ENCODE measurements around the gene DHRS9.
"Not testable (repeated sequence)": the region's sequence is repeated elsewhere in the genome, so short reads cannot be mapped to it uniquely, and the experiment has no call there.

Gene DHRS9

GRCh38 chr2:169116327-169116726 lies 47.0 kb downstream of the DHRS9 start:
- Histone ChIP-seq H3K9me3 (ENCODE audit: control insufficient read depth in 1 of 2, low read length in 2 of 2) (no peaks in the 10 kb centered on the region), H3K36me3 (ENCODE audit: control insufficient read depth in 1 of 2, insufficient read depth in 2 of 2, low read length in 2 of 2) (no peaks in the 10 kb centered on the region), H3K27ac (ENCODE audit: low read length) (no peak overlapping the region), H3K4me3 (ENCODE audit: low read depth in 1 of 2, low read length in 2 of 2) (no peak overlapping the region), H3K27me3 (ENCODE audit: low read depth, low read length) (no peaks in the 10 kb centered on the region), H3K4me1 (ENCODE audit: control insufficient read depth in 1 of 2, insufficient read depth in 2 of 2, low read length in 2 of 2) (no peaks in the 10 kb centered on the region)

GRCh38 chr2:169116993-169117392 lies 47.6 kb downstream of the DHRS9 start:
- H3K27me3 ChIP-seq (ENCODE audit: low read depth, low read length): no peaks in the 10 kb centered on the region
- no peaks in the 10 kb centered on the region for H3K4me1 ChIP-seq (ENCODE audit: control insufficient read depth in 1 of 2, insufficient read depth in 2 of 2, low read length in 2 of 2)
- no peak overlapping the region for H3K27ac ChIP-seq (ENCODE audit: low read length)
- no peak overlapping the region for H3K4me3 ChIP-seq (ENCODE audit: low read depth in 1 of 2, low read length in 2 of 2)
- H3K36me3 ChIP-seq (ENCODE audit: control insufficient read depth in 1 of 2, insufficient read depth in 2 of 2, low read length in 2 of 2): no peaks in the 10 kb centered on the region
- no peaks in the 10 kb centered on the region for H3K9me3 ChIP-seq (ENCODE audit: control insufficient read depth in 1 of 2, low read length in 2 of 2)

GRCh38 chr2:169118060-169118459 lies 48.7 kb downstream of the DHRS9 start:
- Histone ChIP-seq H3K4me1 (ENCODE audit: control insufficient read depth in 1 of 2, insufficient read depth in 2 of 2, low read length in 2 of 2) (no peaks in the 10 kb centered on the region), H3K36me3 (ENCODE audit: control insufficient read depth in 1 of 2, insufficient read depth in 2 of 2, low read length in 2 of 2) (no peaks in the 10 kb centered on the region), H3K27ac (ENCODE audit: low read length) (no peak overlapping the region), H3K9me3 (ENCODE audit: control insufficient read depth in 1 of 2, low read length in 2 of 2) (no peaks in the 10 kb centered on the region), H3K4me3 (ENCODE audit: low read depth in 1 of 2, low read length in 2 of 2) (no peak overlapping the region), H3K27me3 (ENCODE audit: low read depth, low read length) (no peaks in the 10 kb centered on the region)

- Histone ChIP-seq H3K36me3 (ENCODE audit: control insufficient read depth in 1 of 2, insufficient read depth in 2 of 2, low read length in 2 of 2) (no peaks in the 10 kb centered on the region), H3K9me3 (ENCODE audit: control insufficient read depth in 1 of 2, low read length in 2 of 2) (no peaks in the 10 kb centered on the region), H3K4me1 (ENCODE audit: control insufficient read depth in 1 of 2, insufficient read depth in 2 of 2, low read length in 2 of 2) (no peaks in the 10 kb centered on the region), H3K27ac (ENCODE audit: low read length) (no peak overlapping the region), H3K4me3 (ENCODE audit: low read depth in 1 of 2, low read length in 2 of 2) (no peak overlapping the region), H3K27me3 (ENCODE audit: low read depth, low read length) (no peaks in the 10 kb centered on the region)
Observed at GRCh38 chr2:169119123-169119760, 49.9 kb downstream of the DHRS9 start.

GRCh38 chr2:169119851-169120250 lies 50.5 kb downstream of the DHRS9 start:
- Histone ChIP-seq H3K27ac (ENCODE audit: low read length) (no peak overlapping the region), H3K27me3 (ENCODE audit: low read depth, low read length) (no peaks in the 10 kb centered on the region), H3K36me3 (ENCODE audit: control insufficient read depth in 1 of 2, insufficient read depth in 2 of 2, low read length in 2 of 2) (no peaks in the 10 kb centered on the region), H3K9me3 (ENCODE audit: control insufficient read depth in 1 of 2, low read length in 2 of 2) (no peaks in the 10 kb centered on the region), H3K4me1 (ENCODE audit: control insufficient read depth in 1 of 2, insufficient read depth in 2 of 2, low read length in 2 of 2) (no peaks in the 10 kb centered on the region), H3K4me3 (ENCODE audit: low read depth in 1 of 2, low read length in 2 of 2) (no peak overlapping the region)

- Histone ChIP-seq H3K36me3 (ENCODE audit: control insufficient read depth in 1 of 2, insufficient read depth in 2 of 2, low read length in 2 of 2) (no peaks in the 10 kb centered on the region), H3K4me1 (ENCODE audit: control insufficient read depth in 1 of 2, insufficient read depth in 2 of 2, low read length in 2 of 2) (no peaks in the 10 kb centered on the region), H3K27me3 (ENCODE audit: low read depth, low read length) (no peaks in the 10 kb centered on the region), H3K9me3 (ENCODE audit: control insufficient read depth in 1 of 2, low read length in 2 of 2) (no peaks in the 10 kb centered on the region), H3K4me3 (ENCODE audit: low read depth in 1 of 2, low read length in 2 of 2) (no peak overlapping the region), H3K27ac (ENCODE audit: low read length) (no peak overlapping the region)
Observed at GRCh38 chr2:169129703-169130243, 60.4 kb downstream of the DHRS9 start.

GRCh38 chr2:169131587-169132512 lies 62.5 kb downstream of the DHRS9 start:
- Histone ChIP-seq H3K36me3 (ENCODE audit: control insufficient read depth in 1 of 2, insufficient read depth in 2 of 2, low read length in 2 of 2) (no peaks in the 10 kb centered on the region), H3K4me3 (ENCODE audit: low read depth in 1 of 2, low read length in 2 of 2) (no peak overlapping the region), H3K4me1 (ENCODE audit: control insufficient read depth in 1 of 2, insufficient read depth in 2 of 2, low read length in 2 of 2) (no peaks in the 10 kb centered on the region), H3K9me3 (ENCODE audit: control insufficient read depth in 1 of 2, low read length in 2 of 2) (no peaks in the 10 kb centered on the region), H3K27me3 (ENCODE audit: low read depth, low read length) (no peaks in the 10 kb centered on the region), H3K27ac (ENCODE audit: low read length) (no peak overlapping the region)

- not testable (repeated sequence) for H3K36me3 ChIP-seq (ENCODE audit: control insufficient read depth in 1 of 2, insufficient read depth in 2 of 2, low read length in 2 of 2); H3K27me3 ChIP-seq (ENCODE audit: low read depth, low read length); H3K4me1 ChIP-seq (ENCODE audit: control insufficient read depth in 1 of 2, insufficient read depth in 2 of 2, low read length in 2 of 2); H3K4me3 ChIP-seq (ENCODE audit: low read depth in 1 of 2, low read length in 2 of 2); H3K27ac ChIP-seq (ENCODE audit: low read length); H3K9me3 ChIP-seq (ENCODE audit: control insufficient read depth in 1 of 2, low read length in 2 of 2)
Observed at GRCh38 chr2:169134272-169134671, 64.9 kb downstream of the DHRS9 start.

- H3K27me3 ChIP-seq (ENCODE audit: low read depth, low read length); H3K4me1 ChIP-seq (ENCODE audit: control insufficient read depth in 1 of 2, insufficient read depth in 2 of 2, low read length in 2 of 2); H3K4me3 ChIP-seq (ENCODE audit: low read depth in 1 of 2, low read length in 2 of 2); H3K36me3 ChIP-seq (ENCODE audit: control insufficient read depth in 1 of 2, insufficient read depth in 2 of 2, low read length in 2 of 2); H3K9me3 ChIP-seq (ENCODE audit: control insufficient read depth in 1 of 2, low read length in 2 of 2); H3K27ac ChIP-seq (ENCODE audit: low read length): not testable (repeated sequence)
Observed at GRCh38 chr2:169136428-169136827, 67.1 kb downstream of the DHRS9 start.

GRCh38 chr2:169136885-169137534 lies 67.6 kb downstream of the DHRS9 start:
- no peaks in the 10 kb centered on the region for H3K27me3 ChIP-seq (ENCODE audit: low read depth, low read length)
- no peak overlapping the region for H3K4me3 ChIP-seq (ENCODE audit: low read depth in 1 of 2, low read length in 2 of 2)
- H3K4me1 ChIP-seq (ENCODE audit: control insufficient read depth in 1 of 2, insufficient read depth in 2 of 2, low read length in 2 of 2): no peaks in the 10 kb centered on the region
- no peaks in the 10 kb centered on the region for H3K9me3 ChIP-seq (ENCODE audit: control insufficient read depth in 1 of 2, low read length in 2 of 2)
- no peaks in the 10 kb centered on the region for H3K36me3 ChIP-seq (ENCODE audit: control insufficient read depth in 1 of 2, insufficient read depth in 2 of 2, low read length in 2 of 2)
- no peak overlapping the region for H3K27ac ChIP-seq (ENCODE audit: low read length)

GRCh38 chr2:169137924-169138323 lies 68.6 kb downstream of the DHRS9 start:
- Histone ChIP-seq H3K36me3 (ENCODE audit: control insufficient read depth in 1 of 2, insufficient read depth in 2 of 2, low read length in 2 of 2) (no peaks in the 10 kb centered on the region), H3K9me3 (ENCODE audit: control insufficient read depth in 1 of 2, low read length in 2 of 2) (no peaks in the 10 kb centered on the region), H3K4me3 (ENCODE audit: low read depth in 1 of 2, low read length in 2 of 2) (no peak overlapping the region), H3K27me3 (ENCODE audit: low read depth, low read length) (no peaks in the 10 kb centered on the region), H3K4me1 (ENCODE audit: control insufficient read depth in 1 of 2, insufficient read depth in 2 of 2, low read length in 2 of 2) (no peaks in the 10 kb centered on the region), H3K27ac (ENCODE audit: low read length) (no peak overlapping the region)
